Measurements from ENCODE around the gene SYMPK.

SYMPK gene

GRCh38 chr19:45785781-45786532, 77.0 kb downstream of the SYMPK start:
- no peak for ATAC-seq (ENCODE audit: insufficient read depth, low read depth)
- peaks cover 52% of the 10 kb centered on the region for H3K36me3 ChIP-seq (ENCODE audit: insufficient read depth, low read length)
- no peaks in the 10 kb centered on the region for H3K27me3 ChIP-seq (ENCODE audit: insufficient read depth, low read length, poor library complexity)

GRCh38 chr19:45785097-45785496, 77.8 kb downstream of the SYMPK start:
- DNase-seq (no peak), ATAC-seq (ENCODE audit: insufficient read depth, low read depth) (no peak)
- no peak overlapping the region for H3K9ac ChIP-seq (ENCODE audit: low read depth, low read length)
- peaks cover 2% of the 10 kb centered on the region; the same call in 1 of the 2 replicates for H3K79me2 ChIP-seq (ENCODE audit: insufficient read depth, low read length)
- no peaks in the 10 kb centered on the region for H3K9me3 ChIP-seq (ENCODE audit: insufficient read depth, low read length, severe bottlenecking)
- H3K4me1 ChIP-seq (ENCODE audit: insufficient read depth, low read length): no peaks in the 10 kb centered on the region
- no peaks in the 10 kb centered on the region for H3K27me3 ChIP-seq (ENCODE audit: insufficient read depth, low read length, poor library complexity)
- H4K20me1 ChIP-seq (ENCODE audit: insufficient read depth, low read length): peaks cover 46% of the 10 kb centered on the region
- H3K27ac ChIP-seq (ENCODE audit: low read length): no peak overlapping the region
- peaks cover 47% of the 10 kb centered on the region for H3K36me3 ChIP-seq (ENCODE audit: insufficient read depth, low read length)
- TF ChIP-seq EZH2 (IDR thresholded peaks at IDR 0.05; ENCODE audit: borderline replicate concordance, low read depth, low read length, severe bottlenecking) (no peak), CTCF (IDR thresholded peaks at IDR 0.05; ENCODE audit: borderline replicate concordance, extremely low read depth, low read length, poor library complexity, severe bottlenecking) (no peak)
- H3K4me3 ChIP-seq (ENCODE audit: low read depth in 1 of 2, low read length in 2 of 2): no peak overlapping the region
- H2AFZ ChIP-seq (ENCODE audit: low read depth, low read length): no peak overlapping the region
- no peak overlapping the region for H3K4me2 ChIP-seq (ENCODE audit: insufficient read depth, low read length)

More at GRCh38 chr19:45785781-45786532, 77.0 kb downstream of the SYMPK start:
- Histone ChIP-seq H3K4me3 (ENCODE audit: low read depth in 1 of 2, low read length in 2 of 2) (no peak overlapping the region), H3K4me1 (ENCODE audit: insufficient read depth, low read length) (peaks cover 4% of the 10 kb centered on the region), H2AFZ (ENCODE audit: low read depth, low read length) (no peak overlapping the region), H3K27ac (ENCODE audit: low read length) (no peak overlapping the region), H3K9ac (ENCODE audit: low read depth, low read length) (no peak overlapping the region), H3K4me2 (ENCODE audit: insufficient read depth, low read length) (no peak overlapping the region), H4K20me1 (ENCODE audit: insufficient read depth, low read length) (peaks cover 42% of the 10 kb centered on the region), H3K9me3 (ENCODE audit: insufficient read depth, low read length, severe bottlenecking) (no peaks in the 10 kb centered on the region), H3K79me2 (ENCODE audit: insufficient read depth, low read length) (peaks cover 6% of the 10 kb centered on the region)
- DNase-seq: no peak
- TF ChIP-seq CTCF (IDR thresholded peaks at IDR 0.05; ENCODE audit: borderline replicate concordance, extremely low read depth, low read length, poor library complexity, severe bottlenecking) (no peak), EZH2 (IDR thresholded peaks at IDR 0.05; ENCODE audit: borderline replicate concordance, low read depth, low read length, severe bottlenecking) (no peak)

DNA sequence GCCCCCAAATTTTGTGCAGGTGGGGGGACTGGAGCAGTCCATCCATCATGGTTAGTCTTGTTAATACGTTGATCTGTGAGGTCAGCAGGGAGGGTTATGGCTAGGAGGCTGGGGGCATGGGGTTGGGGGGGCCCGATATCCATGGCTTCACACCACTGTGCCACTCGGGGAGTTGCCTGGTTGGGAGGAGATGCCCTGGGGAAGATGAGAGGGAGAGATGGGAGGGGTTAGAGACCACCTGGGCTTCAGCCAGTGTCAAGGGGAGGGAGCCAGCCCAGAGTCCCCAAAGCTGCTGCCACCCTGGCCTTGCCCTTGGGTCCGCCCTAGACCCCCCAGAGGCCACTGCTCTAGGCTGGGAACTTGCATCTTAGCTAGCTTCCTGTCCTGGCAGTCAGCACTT, 78.9 kb downstream of the SYMPK start:
- H2AFZ ChIP-seq (ENCODE audit: low read depth, low read length): no peak overlapping the region
- no peaks in the 10 kb centered on the region for H3K9me3 ChIP-seq (ENCODE audit: insufficient read depth, low read length, severe bottlenecking)
- peaks cover 2% of the 10 kb centered on the region; the same call in 1 of the 2 replicates for H3K79me2 ChIP-seq (ENCODE audit: insufficient read depth, low read length)
- no peaks in the 10 kb centered on the region for H3K4me1 ChIP-seq (ENCODE audit: insufficient read depth, low read length)
- no peak for ATAC-seq (ENCODE audit: insufficient read depth, low read depth)
- no peak overlapping the region for H3K4me3 ChIP-seq (ENCODE audit: low read depth in 1 of 2, low read length in 2 of 2)
- no peak overlapping the region for H3K9ac ChIP-seq (ENCODE audit: low read depth, low read length)
- H3K27me3 ChIP-seq (ENCODE audit: insufficient read depth, low read length, poor library complexity): no peaks in the 10 kb centered on the region
- no peak overlapping the region for H3K4me2 ChIP-seq (ENCODE audit: insufficient read depth, low read length)
- DNase-seq: no peak
- TF ChIP-seq EZH2 (IDR thresholded peaks at IDR 0.05; ENCODE audit: borderline replicate concordance, low read depth, low read length, severe bottlenecking) (no peak), CTCF (IDR thresholded peaks at IDR 0.05; ENCODE audit: borderline replicate concordance, extremely low read depth, low read length, poor library complexity, severe bottlenecking) (no peak)
- peaks cover 41% of the 10 kb centered on the region for H3K36me3 ChIP-seq (ENCODE audit: insufficient read depth, low read length)
- peaks cover 49% of the 10 kb centered on the region for H4K20me1 ChIP-seq (ENCODE audit: insufficient read depth, low read length)
- H3K27ac ChIP-seq (ENCODE audit: low read length): no peak overlapping the region
